ENCODE results near the gene CALM3.
"Not testable (repeated sequence)": the region's sequence is repeated elsewhere in the genome, so short reads cannot be mapped to it uniquely, and the experiment has no call there.

DNA sequence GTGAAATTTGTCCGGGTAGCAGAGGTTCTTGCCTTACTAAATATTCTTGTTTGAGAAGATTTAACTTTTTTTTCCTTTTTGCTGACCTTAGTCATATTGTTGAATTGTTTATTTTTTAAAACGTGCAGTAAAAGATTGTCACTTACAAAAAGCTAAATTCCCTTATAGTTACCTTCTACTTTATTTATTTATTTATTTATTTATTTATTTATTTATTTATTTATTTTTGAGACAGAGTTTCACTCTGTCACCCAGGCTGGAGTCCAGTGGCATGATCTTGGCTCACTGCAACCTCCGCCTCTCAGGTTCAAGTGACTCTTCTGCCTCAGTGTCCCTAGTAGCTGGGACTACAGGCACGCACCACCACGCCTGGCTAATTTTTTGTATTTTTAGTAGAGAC is 44.7 kb upstream of the CALM3 start:
- TF ChIP-seq CTCF (conservative IDR thresholded peaks at IDR 0.05; ENCODE audit: low read length); EZH2phosphoT487 (IDR thresholded peaks at IDR 0.05; ENCODE audit: borderline replicate concordance): not testable (repeated sequence)

Measured in Loucy (cell line).